Left kidney (tissue), 2 donors: ENCODE measurements around the gene APOA4. TPM values are rescaled to one million over a fixed set of nuclear protein-coding genes. Genes with fewer than 3 reads are reported as not detected.
A peak's percentile ranks its signal among the peaks of the same experiment; 100 is the strongest.
"Not testable (repeated sequence)": the region's sequence is repeated elsewhere in the genome, so short reads cannot be mapped to it uniquely, and the experiment has no call there.

Source experiments
- DNase-seq: peaks from one replicate; pipeline ENCODE4 v3.0.0-alpha.2; 2013
- polyA plus RNA-seq: library from polyadenylated mRNA; unstranded; fragments of 120-200 nt; gene quantifications from one replicate; pipeline ENCODE4 v1.2.1, GENCODE V29; 2013; ENCODE audit not compliant: insufficient read length

The APOA4 gene
- polyA plus RNA-seq, 1 donor = not detected

DNA sequence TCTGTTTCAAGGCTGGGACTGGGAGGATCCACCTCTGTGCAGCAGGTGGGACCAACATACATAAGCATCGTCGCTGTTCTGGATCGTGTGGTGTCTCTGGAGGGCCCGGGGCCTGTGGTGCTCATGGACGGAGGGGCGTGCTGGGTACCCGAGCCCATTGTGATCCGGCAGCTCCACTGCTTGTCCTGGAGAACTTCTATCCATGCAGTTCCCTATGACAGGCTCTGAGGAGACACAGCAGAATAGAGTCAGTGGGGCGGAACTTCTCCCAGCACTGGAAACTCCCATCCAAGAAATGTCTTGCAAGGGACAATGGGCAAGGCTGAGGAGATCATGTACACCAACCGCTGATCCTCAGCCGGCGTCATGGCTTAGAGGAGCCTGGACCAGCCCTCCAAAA lies 26.0 kb upstream of the APOA4 start:
- no peak for DNase-seq

DNA sequence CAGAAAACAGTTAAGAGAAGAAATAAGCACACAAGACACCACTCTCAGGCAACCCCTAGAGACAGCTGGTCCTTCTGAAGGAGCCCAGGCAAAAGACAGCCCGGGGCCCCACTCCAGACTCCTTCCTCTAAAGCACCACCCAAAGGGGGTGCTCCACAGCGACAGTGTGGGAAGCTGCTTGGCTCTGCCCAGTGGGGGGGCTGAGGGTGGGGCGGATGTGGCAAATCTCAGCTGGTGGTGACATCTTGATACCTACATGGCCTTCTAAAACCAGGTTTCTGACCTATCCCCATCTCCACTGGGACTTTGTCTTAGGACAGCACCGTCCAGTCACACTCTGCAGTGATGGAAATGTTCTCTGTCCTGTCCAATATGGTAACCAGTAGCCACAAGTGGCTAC lies 24.5 kb upstream of the APOA4 start:
- no peak for DNase-seq

GRCh38 chr11:116844722-116845121 lies 21.6 kb upstream of the APOA4 start:
- no peak for DNase-seq

DNA sequence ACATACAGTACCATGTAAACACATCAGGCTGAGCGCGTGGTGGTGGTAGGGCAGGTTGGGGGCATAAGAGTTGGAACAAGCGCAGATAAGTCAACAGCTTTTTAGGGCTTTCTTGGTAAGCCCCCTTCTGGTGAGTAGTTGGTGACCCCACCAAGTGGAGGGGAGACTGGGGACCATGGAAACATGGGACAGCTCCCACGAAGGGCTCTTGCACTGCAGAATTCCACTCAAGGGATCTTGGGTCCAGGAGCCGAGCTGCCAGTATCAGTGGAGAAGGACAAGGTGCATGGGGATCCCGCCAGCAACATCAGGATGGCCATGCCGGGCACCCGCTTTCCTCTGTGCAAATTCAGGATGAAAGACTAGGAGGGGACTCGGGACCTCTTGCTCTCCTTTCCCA lies 20.6 kb upstream of the APOA4 start:
- no peak for DNase-seq

DNA sequence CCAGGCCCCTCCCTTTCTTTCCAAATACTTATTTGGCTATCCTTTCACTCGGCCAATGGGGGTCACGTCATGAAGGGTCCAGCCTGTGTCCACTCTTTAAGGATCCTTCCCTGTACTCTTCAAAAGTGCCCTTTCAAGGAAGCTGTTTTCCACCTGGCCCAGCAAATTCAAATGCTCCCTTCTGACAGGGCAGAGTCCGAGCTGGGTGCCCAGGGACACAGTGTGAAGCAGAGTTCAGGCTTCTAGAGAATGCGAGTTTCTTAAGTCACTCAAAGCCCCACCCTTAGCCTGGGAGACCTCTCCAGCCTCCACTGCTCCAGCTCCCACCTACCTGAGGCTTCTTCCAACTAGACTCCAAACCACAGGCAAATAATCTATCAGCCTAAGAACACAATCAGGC lies 19.8 kb upstream of the APOA4 start:
- DNase-seq = no peak

GRCh38 chr11:116842117-116842516 lies 19.0 kb upstream of the APOA4 start:
- DNase-seq = no peak

- no peak for DNase-seq
Measured at GRCh38 chr11:116840746-116841296, 17.7 kb upstream of the APOA4 start.

DNA sequence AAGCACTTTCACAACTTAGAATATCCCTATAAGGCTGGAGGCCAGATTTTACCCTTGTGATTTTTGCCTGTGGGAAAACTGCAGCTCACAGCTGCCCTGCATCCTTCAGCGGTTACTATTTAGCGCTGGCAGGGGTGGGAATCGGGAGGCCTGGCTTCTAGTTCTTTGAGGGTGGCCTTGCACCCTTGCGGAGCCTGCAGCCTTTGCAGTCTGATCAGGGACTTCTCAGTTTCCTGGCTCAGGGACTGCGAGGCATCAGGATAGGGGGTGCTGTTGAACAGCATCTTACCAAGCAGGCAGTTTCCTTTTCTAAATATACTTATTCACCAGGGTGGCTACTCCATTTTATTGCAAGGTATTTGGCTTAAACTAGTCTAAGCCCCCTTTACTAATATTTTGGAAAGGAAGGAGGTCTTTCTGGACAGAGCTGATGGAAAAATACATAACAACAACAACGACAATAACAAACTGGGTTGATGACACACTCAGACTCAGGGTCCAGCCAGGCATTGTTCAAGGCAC lies 17.2 kb upstream of the APOA4 start:
- no peak for DNase-seq

DNA sequence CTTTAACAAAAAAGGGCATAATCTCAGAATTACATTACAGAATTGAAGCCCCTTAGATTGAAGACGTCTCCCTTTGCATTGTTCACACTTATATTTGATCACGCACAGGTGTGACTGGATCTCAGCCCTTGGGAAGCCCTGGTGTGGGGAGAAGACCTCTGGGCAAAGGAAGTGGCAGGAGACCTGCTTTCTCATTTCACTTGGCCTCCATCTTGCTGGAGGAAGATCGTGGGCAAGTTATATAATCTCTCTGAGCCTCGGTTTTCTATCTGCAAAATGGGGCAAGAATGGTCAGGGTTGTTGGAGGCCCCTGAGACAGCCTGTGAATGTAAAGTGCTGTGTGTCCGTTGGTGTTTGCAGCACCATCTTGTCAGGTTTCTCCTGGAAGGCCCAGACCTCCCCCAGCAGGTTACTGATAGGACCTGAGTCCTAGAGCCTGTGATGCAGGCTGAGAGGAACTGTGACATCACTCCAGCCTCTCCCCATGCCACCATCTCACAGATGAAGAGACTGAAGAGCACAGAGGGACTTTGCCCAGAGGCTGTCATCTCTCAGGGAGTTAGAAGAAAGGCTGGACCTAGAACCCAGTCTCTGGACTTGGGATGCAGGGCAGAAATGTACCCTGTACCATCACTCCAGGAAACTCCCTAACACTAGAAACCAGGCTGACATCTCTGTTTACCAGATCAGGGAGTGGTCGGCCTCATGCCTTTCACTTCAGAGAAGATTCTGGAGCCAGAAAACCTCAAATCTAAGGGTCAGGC lies 15.4 kb upstream of the APOA4 start:
- no peak for DNase-seq

- peak; percentile 30 for DNase-seq
Measured at GRCh38 chr11:116837231-116838091, 14.4 kb upstream of the APOA4 start, which contains the start of gene APOA1. TSS of gene APOA1 (minus strand) at chr11:116837622. CDS start at chr11:116837387, 235 bp downstream.

DNA sequence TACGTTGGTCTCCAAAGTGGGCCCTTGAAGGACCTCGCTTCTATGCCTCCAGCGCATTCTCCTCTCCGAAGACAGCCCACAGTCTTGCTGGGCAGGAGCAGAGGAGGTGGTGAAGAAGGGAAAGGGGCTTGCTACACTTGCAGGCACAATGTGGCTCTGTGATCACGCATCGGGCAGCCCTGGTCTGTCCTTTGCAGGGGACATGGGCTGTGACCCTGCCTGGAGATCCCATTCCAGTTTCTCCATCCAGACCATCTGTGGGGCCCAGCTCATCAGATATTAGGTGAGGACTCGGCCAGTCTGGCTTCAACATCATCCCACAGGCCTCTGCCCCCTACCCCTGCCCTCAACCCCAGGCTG lies 13.5 kb upstream of the APOA4 start:
- DNase-seq = no peak

DNA sequence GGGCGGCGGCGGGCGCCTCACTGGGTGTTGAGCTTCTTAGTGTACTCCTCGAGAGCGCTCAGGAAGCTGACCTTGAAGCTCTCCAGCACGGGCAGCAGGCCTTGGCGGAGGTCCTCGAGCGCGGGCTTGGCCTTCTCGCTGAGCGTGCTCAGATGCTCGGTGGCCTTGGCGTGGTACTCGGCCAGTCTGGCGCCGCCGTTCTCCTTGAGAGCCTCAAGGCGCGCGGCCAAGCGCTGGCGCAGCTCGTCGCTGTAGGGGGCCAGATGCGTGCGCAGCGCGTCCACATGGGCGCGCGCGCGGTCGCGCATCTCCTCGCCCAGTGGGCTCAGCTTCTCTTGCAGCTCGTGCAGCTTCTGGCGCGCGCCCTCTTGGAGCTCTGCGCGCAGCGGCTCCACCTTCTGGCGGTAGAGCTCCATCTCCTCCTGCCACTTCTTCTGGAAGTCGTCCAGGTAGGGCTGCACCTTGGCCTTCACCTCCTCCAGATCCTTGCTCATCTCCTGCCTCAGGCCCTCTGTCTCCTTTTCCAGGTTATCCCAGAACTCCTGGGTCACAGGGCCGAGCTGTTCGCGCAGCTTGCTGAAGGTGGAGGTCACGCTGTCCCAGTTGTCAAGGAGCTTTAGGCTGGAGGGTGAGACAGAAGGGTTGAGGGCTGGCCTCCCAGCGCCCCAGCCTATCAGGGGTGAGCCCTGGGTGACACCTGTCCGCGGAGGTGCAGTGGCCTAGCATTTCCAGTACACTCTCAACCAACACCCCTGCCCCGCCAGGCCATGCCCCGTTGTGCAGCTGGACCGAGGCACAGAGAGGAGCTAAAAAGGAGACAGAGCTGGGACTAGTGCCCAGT lies 12.9 kb upstream of the APOA4 start:
- DNase-seq = peak; percentile 92

GRCh38 chr11:116835042-116835772 lies 12.1 kb upstream of the APOA4 start:
- DNase-seq = no peak

GRCh38 chr11:116834535-116835041 lies 11.5 kb upstream of the APOA4 start:
- not testable (repeated sequence) for DNase-seq

GRCh38 chr11:116833816-116834534 lies 10.9 kb upstream of the APOA4 start:
- no peak for DNase-seq

GRCh38 chr11:116833491-116833815 lies 10.3 kb upstream of the APOA4 start:
- DNase-seq = no peak

DNA sequence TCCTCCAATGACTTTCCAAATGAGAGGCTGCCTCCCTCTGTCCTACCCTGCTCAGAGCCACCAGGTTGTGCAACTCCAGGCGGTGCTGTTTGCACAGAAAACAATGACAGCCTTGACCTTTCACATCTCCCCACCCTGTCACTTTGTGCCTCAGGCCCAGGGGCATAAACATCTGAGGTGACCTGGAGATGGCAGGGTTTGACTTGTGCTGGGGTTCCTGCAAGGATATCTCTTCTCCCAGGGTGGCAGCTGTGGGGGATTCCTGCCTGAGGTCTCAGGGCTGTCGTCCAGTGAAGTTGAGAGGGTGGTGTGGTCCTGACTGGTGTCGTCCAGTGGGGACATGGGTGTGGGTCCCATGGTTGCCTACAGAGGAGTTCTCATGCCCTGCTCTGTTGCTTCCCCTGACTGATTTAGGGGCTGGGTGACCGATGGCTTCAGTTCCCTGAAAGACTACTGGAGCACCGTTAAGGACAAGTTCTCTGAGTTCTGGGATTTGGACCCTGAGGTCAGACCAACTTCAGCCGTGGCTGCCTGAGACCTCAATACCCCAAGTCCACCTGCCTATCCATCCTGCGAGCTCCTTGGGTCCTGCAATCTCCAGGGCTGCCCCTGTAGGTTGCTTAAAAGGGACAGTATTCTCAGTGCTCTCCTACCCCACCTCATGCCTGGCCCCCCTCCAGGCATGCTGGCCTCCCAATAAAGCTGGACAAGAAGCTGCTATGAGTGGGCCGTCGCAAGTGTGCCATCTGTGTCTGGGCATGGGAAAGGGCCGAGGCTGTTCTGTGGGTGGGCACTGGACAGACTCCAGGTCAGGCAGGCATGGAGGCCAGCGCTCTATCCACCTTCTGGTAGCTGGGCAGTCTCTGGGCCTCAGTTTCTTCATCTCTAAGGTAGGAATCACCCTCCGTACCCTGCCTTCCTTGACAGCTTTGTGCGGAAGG lies 9.5 kb upstream of the APOA4 start:
- DNase-seq = no peak

- no peak for DNase-seq
Measured at GRCh38 chr11:116831790-116832349, 8.8 kb upstream of the APOA4 start.
